ENCODE results near the gene RASA4.
"Not testable (repeated sequence)": the region's sequence is repeated elsewhere in the genome, so short reads cannot be mapped to it uniquely, and the experiment has no call there.

- not testable (repeated sequence) for TF ChIP-seq CTCF (conservative IDR thresholded peaks at IDR 0.05 in 1 of 2, IDR thresholded peaks at IDR 0.05 in 1 of 2; ENCODE audit: extremely low read depth in 1 of 2, insufficient read depth in 1 of 2, low read depth in 1 of 2, low read length in 2 of 2); EZH2 (IDR thresholded peaks at IDR 0.05; ENCODE audit: borderline replicate concordance, low read length)
Observed at GRCh38 chr7:102589857-102590256, 26.7 kb downstream of the RASA4 start.
